ENCODE measurements around the gene BABAM2.

Gene BABAM2

GRCh38 chr2:27891673-27892105 lies 1.2 kb downstream of the BABAM2 start:
- TF ChIP-seq, protein P1, sequence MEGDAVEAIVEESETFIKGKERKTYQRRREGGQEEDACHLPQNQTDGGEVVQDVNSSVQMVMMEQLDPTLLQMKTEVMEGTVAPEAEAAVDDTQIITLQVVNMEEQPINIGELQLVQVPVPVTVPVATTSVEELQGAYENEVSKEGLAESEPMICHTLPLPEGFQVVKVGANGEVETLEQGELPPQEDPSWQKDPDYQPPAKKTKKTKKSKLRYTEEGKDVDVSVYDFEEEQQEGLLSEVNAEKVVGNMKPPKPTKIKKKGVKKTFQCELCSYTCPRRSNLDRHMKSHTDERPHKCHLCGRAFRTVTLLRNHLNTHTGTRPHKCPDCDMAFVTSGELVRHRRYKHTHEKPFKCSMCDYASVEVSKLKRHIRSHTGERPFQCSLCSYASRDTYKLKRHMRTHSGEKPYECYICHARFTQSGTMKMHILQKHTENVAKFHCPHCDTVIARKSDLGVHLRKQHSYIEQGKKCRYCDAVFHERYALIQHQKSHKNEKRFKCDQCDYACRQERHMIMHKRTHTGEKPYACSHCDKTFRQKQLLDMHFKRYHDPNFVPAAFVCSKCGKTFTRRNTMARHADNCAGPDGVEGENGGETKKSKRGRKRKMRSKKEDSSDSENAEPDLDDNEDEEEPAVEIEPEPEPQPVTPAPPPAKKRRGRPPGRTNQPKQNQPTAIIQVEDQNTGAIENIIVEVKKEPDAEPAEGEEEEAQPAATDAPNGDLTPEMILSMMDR (IDR thresholded peaks at IDR 0.05; ENCODE audit: low read depth, low read length), result no peak
- H3K4me3 ChIP-seq (replicated peaks in 1 of 2; ENCODE audit: low read depth in 2 of 2, low read length in 2 of 2), result no peak overlapping the region

DNA sequence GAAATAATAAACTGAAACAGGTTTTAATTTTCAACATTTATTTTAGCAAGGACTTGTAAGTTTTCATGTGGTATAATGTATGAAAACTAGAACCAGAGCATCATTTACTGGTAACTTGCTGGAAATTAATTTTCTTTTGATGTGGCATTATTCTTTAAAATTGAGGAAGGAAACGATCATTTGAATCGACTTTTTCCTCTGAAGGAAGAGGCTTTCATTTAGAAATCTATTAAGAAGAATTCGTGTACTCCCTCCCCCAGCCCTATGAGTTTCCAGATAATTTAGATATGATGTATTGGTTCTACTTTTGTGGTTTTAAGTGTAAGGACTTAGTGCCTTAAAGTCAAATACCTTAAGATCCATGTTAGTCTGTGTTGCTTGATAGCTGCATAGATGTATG lies 2.5 kb downstream of the BABAM2 start:
- DNase-seq (ENCODE audit: low read depth in 2 of 2), result no peak
- H3K4me3 ChIP-seq (replicated peaks in 1 of 2; ENCODE audit: low read depth in 2 of 2, low read length in 2 of 2), result no peak overlapping the region
- TF ChIP-seq, protein P1 (IDR thresholded peaks at IDR 0.05; ENCODE audit: low read depth, low read length), result no peak

More at GRCh38 chr2:27891673-27892105, 1.2 kb downstream of the BABAM2 start:
- peak; percentile 26 to 49 for DNase-seq (ENCODE audit: low read depth in 2 of 2)

GRCh38 chr2:27897717-27898116 lies 7.2 kb downstream of the BABAM2 start:
- DNase-seq (ENCODE audit: low read depth in 2 of 2), result no peak
- H3K4me3 ChIP-seq (replicated peaks in 1 of 2; ENCODE audit: low read depth in 2 of 2, low read length in 2 of 2), result no peak overlapping the region
- TF ChIP-seq, protein P1 (IDR thresholded peaks at IDR 0.05; ENCODE audit: low read depth, low read length), result no peak

- no peak for DNase-seq (ENCODE audit: low read depth in 2 of 2)
- H3K4me3 ChIP-seq (replicated peaks in 1 of 2; ENCODE audit: low read depth in 2 of 2, low read length in 2 of 2), result no peak overlapping the region
- TF ChIP-seq, protein P1 (IDR thresholded peaks at IDR 0.05; ENCODE audit: low read depth, low read length), result no peak
Observed at GRCh38 chr2:27901234-27901633, 10.7 kb downstream of the BABAM2 start.

DNA sequence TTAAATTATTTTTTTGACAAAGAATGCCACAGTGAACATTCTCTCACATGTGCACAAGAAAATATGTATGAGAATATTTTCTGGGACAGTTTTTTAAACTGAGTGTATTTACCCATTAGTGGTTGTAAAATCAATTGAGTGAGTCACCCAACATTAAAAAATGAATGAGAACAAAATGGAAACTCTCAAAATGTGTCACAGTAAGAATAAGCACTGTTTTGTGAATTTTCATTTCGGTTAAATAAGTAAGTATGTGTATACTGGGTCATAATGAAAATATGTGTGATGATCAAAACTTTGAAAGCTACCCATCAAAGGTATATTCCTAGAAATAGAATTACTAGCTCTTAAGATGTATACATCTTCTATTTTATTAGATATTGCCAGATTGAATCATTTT lies 11.6 kb downstream of the BABAM2 start:
- no peak for DNase-seq (ENCODE audit: low read depth in 2 of 2)
- H3K4me3 ChIP-seq (replicated peaks in 1 of 2; ENCODE audit: low read depth in 2 of 2, low read length in 2 of 2), result no peak overlapping the region
- TF ChIP-seq, protein P1 (IDR thresholded peaks at IDR 0.05; ENCODE audit: low read depth, low read length), result no peak

DNA sequence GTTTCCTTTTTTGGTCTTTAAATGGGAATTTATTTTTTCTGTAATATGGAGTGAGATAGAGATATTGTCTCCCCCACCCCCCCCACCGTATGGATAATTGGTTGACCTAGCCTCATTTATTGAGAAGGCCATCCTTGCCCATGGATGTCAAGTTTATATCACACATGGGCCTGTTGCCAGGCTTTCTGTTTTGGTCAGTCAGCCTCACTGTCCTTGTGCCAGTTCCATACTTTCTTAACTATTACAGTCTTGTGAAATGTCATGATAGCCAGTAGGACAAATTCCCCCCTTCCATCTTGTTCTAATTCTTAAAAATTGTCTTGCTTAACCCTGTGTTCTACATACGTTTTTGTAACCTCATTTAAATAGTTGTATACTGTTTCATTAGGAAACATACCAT lies 12.5 kb downstream of the BABAM2 start:
- TF ChIP-seq, protein P1 (IDR thresholded peaks at IDR 0.05; ENCODE audit: low read depth, low read length), result no peak
- peak in 1 of 2 donors; percentile 44 for DNase-seq (ENCODE audit: low read depth in 2 of 2)
- H3K4me3 ChIP-seq (replicated peaks in 1 of 2; ENCODE audit: low read depth in 2 of 2, low read length in 2 of 2), result no peak overlapping the region

Measured in cardiac fibroblast (primary cell).